Lung (tissue), 12 donors: Measurements from ENCODE around the gene BECN2. TPM values are rescaled to one million over a fixed set of nuclear protein-coding genes. Genes with fewer than 3 reads are reported as not detected.

ENCODE experiments used
- ATAC-seq: fragments of 200-7000 bp; cut with Tn5 transposase; one replicate; pipeline ENCODE4 v1.9.1; 2020; ENCODE audit warnings: moderate number of reproducible peaks; ENCODE audit not compliant: insufficient read depth, low FRiP score
- DNase-seq, 3 donors: peaks; one replicate each; pipeline ENCODE4 v3.0.0-alpha.2; 2013 to 2017
- H3K27ac ChIP-seq, 2 donors: one replicate each; pipeline ENCODE4 v1.5.1; 2013; ENCODE audit warnings: mild to moderate bottlenecking in 2 of 2, moderate library complexity in 2 of 2, control low read depth in 1 of 2, inconsistent platforms in 1 of 2, low read depth in 1 of 2, low read length in 1 of 2
- H3K27me3 ChIP-seq, 3 donors: one replicate each; pipeline ENCODE4 v1.5.1; 2013; ENCODE audit warnings: low read length in 2 of 3; ENCODE audit not compliant: control insufficient read depth in 3 of 3, insufficient read depth in 3 of 3
- H3K36me3 ChIP-seq, 4 donors: one replicate each; pipeline ENCODE4 v1.5.1; 2013; ENCODE audit warnings: low read length in 4 of 4, mild to moderate bottlenecking in 1 of 4, moderate library complexity in 1 of 4; ENCODE audit not compliant: control insufficient read depth in 4 of 4, insufficient read depth in 4 of 4
- H3K4me1 ChIP-seq, 5 donors: one replicate each; pipeline ENCODE4 v1.5.1; 2013; ENCODE audit warnings: low read length in 5 of 5, mild to moderate bottlenecking in 2 of 5, moderate library complexity in 1 of 5; ENCODE audit not compliant: control insufficient read depth in 5 of 5, insufficient read depth in 5 of 5
- H3K4me3 ChIP-seq: one replicate; pipeline ENCODE4 v1.5.1; 2013; ENCODE audit warnings: mild to moderate bottlenecking, control low read depth, moderate library complexity
- H3K9ac ChIP-seq, 2 donors: one replicate each; pipeline ENCODE4 v1.5.1; 2013; ENCODE audit warnings: low read length in 2 of 2, control low read depth in 1 of 2; ENCODE audit not compliant: insufficient read depth in 1 of 2
- H3K9me3 ChIP-seq, 4 donors: one replicate each; pipeline ENCODE4 v1.5.1; 2013; ENCODE audit warnings: low read length in 3 of 4, mild to moderate bottlenecking in 1 of 4, moderate library complexity in 1 of 4; ENCODE audit not compliant: control insufficient read depth in 4 of 4, insufficient read depth in 3 of 4
- CTCF ChIP-seq: IDR thresholded peaks from 2 replicates; pipeline ENCODE4 v1.5.1; 2012; ENCODE audit warnings: mild to moderate bottlenecking; ENCODE audit errors: control extremely low read depth, extremely low read depth
- WGBS, 2 donors: extraction: QIAGEN DNeasy Blood & Tissue Kit; methylation state at CpG; one replicate each; pipeline ENCODE4 v1.1.7; 2013; 5-methylcytosine and 5-hydroxymethylcytosine counted together
- polyA plus RNA-seq, 2 donors: library from polyadenylated mRNA; stranded (reverse); fragments of 200-250 nt; gene quantifications; one replicate each; pipeline ENCODE4 v1.2.1, GENCODE V29; 2013
- total RNA-seq, 2 donors: library from RNA; depleted of rRNA in 1 of 2; stranded (reverse); fragments of >200 nt in 1 of 2; gene quantifications; one replicate each; pipeline ENCODE4 v1.2.1, GENCODE V29; 2014 to 2021
- donor health status: control.
- donor health status: control.
- donor health status: Bipolar disorder and iron deficiency.
- donor health status: healthy.
- donor health status: DM: yes; HTN: yes; CAD: no.

The BECN2 gene
- total and polyA plus RNA-seq, 4 donors = not detected

GRCh38 chr1:241942738-241943137, 14.8 kb upstream of the BECN2 start:
- no peak overlapping the region for H3K9ac ChIP-seq
- WGBS, 2 donors = 79 to 81% methylated on average over 4 of the region's 4 CpGs
- ATAC-seq (no peak), DNase-seq (no peak)
- no peaks in the 10 kb centered on the region for H3K27me3 ChIP-seq
- no peaks in the 10 kb centered on the region for H3K4me1 ChIP-seq
- H3K9me3 ChIP-seq = no peaks in the 10 kb centered on the region
- no peak overlapping the region for H3K4me3 ChIP-seq
- no peak for TF ChIP-seq CTCF
- H3K27ac ChIP-seq = no peak overlapping the region
- no peaks in the 10 kb centered on the region for H3K36me3 ChIP-seq

GRCh38 chr1:241944300-241944699, 13.3 kb upstream of the BECN2 start:
- no peak overlapping the region for H3K9ac ChIP-seq
- no peaks in the 10 kb centered on the region for H3K27me3 ChIP-seq
- H3K36me3 ChIP-seq = no peaks in the 10 kb centered on the region
- no peak overlapping the region for H3K27ac ChIP-seq
- ATAC-seq (no peak), DNase-seq (no peak)
- TF ChIP-seq CTCF = no peak
- WGBS, 2 donors = 86 to 87% methylated on average over 5 of the region's 5 CpGs
- no peaks in the 10 kb centered on the region for H3K4me1 ChIP-seq
- no peak overlapping the region for H3K4me3 ChIP-seq
- H3K9me3 ChIP-seq = no peaks in the 10 kb centered on the region

- Histone ChIP-seq H3K9me3 (no peaks in the 10 kb centered on the region), H3K27me3 (no peaks in the 10 kb centered on the region), H3K4me3 (no peak overlapping the region), H3K9ac (no peak overlapping the region), H3K27ac (no peak overlapping the region), H3K36me3 (no peaks in the 10 kb centered on the region), H3K4me1 (no peaks in the 10 kb centered on the region)
- WGBS, 2 donors = 74 to 79% methylated on average over 6 of the region's 6 CpGs
- no peak for TF ChIP-seq CTCF
- DNase-seq (no peak), ATAC-seq (no peak)
Observed at GRCh38 chr1:241947354-241947753, 10.2 kb upstream of the BECN2 start.

GRCh38 chr1:241950390-241950789, 7.2 kb upstream of the BECN2 start:
- DNase-seq (no peak), ATAC-seq (no peak)
- Histone ChIP-seq H3K36me3 (no peaks in the 10 kb centered on the region), H3K4me1 (no peaks in the 10 kb centered on the region), H3K4me3 (no peak overlapping the region), H3K27ac (no peak overlapping the region), H3K9me3 (no peaks in the 10 kb centered on the region), H3K9ac (no peak overlapping the region), H3K27me3 (no peaks in the 10 kb centered on the region)
- WGBS, 2 donors = 69 to 82% methylated on average over 5 of the region's 5 CpGs
- no peak for TF ChIP-seq CTCF
